ENCODE data around the gene SLC25A39. TPM values are rescaled to one million over a fixed set of nuclear protein-coding genes. Genes with fewer than 3 reads are reported as not detected.

Gene SLC25A39
- total RNA-seq, 1 experiment from 2014 or later = 164 TPM

DNA sequence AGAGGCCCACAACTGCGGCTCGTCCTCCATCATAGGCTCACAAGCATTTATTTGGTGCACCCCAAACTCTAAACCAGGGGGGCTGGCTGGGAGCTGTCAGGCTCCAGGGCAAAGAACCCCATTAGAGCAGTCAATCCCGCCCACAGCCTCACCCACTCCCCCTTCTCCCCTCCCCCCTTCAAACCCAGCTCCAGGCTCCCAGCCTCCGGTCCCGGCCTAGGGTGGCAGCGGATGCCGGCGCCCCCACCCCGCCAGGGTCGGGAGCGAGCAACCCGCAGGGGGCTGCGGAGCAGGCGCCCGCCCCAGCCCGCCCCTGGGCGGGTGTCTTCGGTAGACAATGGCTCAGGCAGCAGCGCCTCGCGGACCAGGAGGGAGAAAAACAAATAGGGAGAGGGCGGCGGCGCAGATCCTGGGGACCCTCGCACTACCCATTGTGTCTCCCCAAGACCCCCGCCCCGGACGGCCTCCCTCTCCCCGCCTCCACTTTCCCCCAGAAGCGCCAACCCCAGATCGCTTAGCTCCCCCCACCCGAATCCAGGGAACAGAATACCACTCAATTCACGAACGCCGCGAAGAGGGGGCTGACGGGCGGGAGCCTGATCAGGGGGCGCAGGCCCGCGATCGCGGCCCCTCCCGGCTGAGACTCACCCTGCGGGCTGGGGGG is 38.5 kb upstream of the SLC25A39 start:
- peak overlapping the region; percentile 66 for H3K4me3 ChIP-seq
- no peak for DNase-seq
- POLR2A ChIA-PET (ENCODE audit: unreplicated experiment) = interaction anchor here (0.5 to 0.7 kb wide), 4 partner anchors 31 to 522 kb away, joined by 3 to 13 read pairs (median 9); no protein-coding TSS in a partner anchor
- H2AFZ ChIP-seq = peak overlapping the region; percentile 93
- peak overlapping the region; percentile 89 for H3K4me2 ChIP-seq
- H3K36me3 ChIP-seq (ENCODE audit: low read depth) = no peaks in the 10 kb centered on the region
- peaks cover 5% of the 10 kb centered on the region; the same call in 1 of the 2 replicates for H3F3A ChIP-seq (ENCODE audit: insufficient read depth, low read depth)
- H3K27me3 ChIP-seq (ENCODE audit: insufficient read depth, low read depth) = peaks cover 18% of the 10 kb centered on the region; the same call in 1 of the 2 replicates
- intact Hi-C loops (cut with micrococcal nuclease; ENCODE audit: unreplicated experiment) = no loop called here
- TF ChIP-seq CTCF (conservative IDR thresholded peaks at IDR 0.05) = no peak
- TF ChIP-seq EZH2 (IDR thresholded peaks at IDR 0.05; ENCODE audit: low read depth) = no peak
- no TSS peak for BruUV-seq (replicated peaks)
- H3K9me3 ChIP-seq (ENCODE audit: insufficient read depth, low read depth) = no peaks in the 10 kb centered on the region
- no peaks in the 10 kb centered on the region for H3K79me2 ChIP-seq (ENCODE audit: low read depth)
- no peaks in the 10 kb centered on the region for H4K20me1 ChIP-seq (ENCODE audit: insufficient read depth)
- no peak overlapping the region for H3K27ac ChIP-seq
- no peaks in the 10 kb centered on the region for H3K9me2 ChIP-seq (ENCODE audit: insufficient read depth)
- H3K4me1 ChIP-seq (replicated peaks; ENCODE audit: insufficient read depth) = no peaks in the 10 kb centered on the region
- CTCF ChIA-PET = interaction anchor here (0.5 to 0.6 kb wide), 5 partner anchors 22 to 498 kb away, joined by 3 to 12 read pairs (median 4); no protein-coding TSS in a partner anchor

DNA sequence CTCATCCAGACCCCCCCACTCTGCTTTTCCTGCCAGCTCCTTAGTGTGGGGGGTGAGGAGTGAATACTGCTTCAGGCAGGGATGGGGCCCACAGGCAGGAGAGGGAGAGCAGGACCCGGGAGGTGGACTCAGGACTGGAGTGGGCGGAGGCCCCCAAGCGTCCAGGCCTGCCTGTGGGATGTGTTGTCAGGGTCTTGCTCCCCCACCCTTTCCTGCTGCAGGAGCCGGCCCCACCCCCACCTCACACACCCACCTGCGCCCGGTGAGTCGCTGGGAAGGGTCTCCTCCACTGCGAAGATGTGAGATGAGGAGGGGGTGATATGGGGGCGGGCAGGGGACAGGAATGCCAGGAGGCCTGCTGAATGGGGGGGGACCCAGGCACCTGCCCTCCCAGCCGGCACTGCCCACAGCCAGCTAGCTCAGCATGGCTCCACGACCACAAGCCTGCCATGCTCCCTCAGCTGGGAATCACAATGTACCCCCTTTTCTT is 37.9 kb upstream of the SLC25A39 start:
- no peaks in the 10 kb centered on the region for H3K79me2 ChIP-seq (ENCODE audit: low read depth)
- intact Hi-C loops (cut with micrococcal nuclease; ENCODE audit: unreplicated experiment) = no loop called here
- no TSS peak for BruUV-seq (replicated peaks)

More for the DNA sequence above, 37.9 kb upstream of the SLC25A39 start:
- H3K36me3 ChIP-seq (ENCODE audit: low read depth) = no peaks in the 10 kb centered on the region
- ChIA-PET POLR2A (ENCODE audit: unreplicated experiment) (interaction anchor here (0.5 to 0.6 kb wide), 2 partner anchors 31 to 306 kb away, joined by 7 to 11 read pairs; no protein-coding TSS in a partner anchor), CTCF (interaction anchor here (0.5 to 0.6 kb wide), 2 partner anchors 81 to 108 kb away, joined by 4 to 5 read pairs; no protein-coding TSS in a partner anchor)
- no peaks in the 10 kb centered on the region for H3K9me3 ChIP-seq (ENCODE audit: insufficient read depth, low read depth)
- no peak for TF ChIP-seq CTCF (conservative IDR thresholded peaks at IDR 0.05)
- TF ChIP-seq EZH2 (IDR thresholded peaks at IDR 0.05; ENCODE audit: low read depth) = no peak
- H2AFZ ChIP-seq = no peak overlapping the region
- H3K27me3 ChIP-seq (ENCODE audit: insufficient read depth, low read depth) = peaks cover 18% of the 10 kb centered on the region; the same call in 1 of the 2 replicates
- no peaks in the 10 kb centered on the region for H3K9me2 ChIP-seq (ENCODE audit: insufficient read depth)
- H3F3A ChIP-seq (ENCODE audit: insufficient read depth, low read depth) = peaks cover 5% of the 10 kb centered on the region; the same call in 1 of the 2 replicates
- no peaks in the 10 kb centered on the region for H3K4me1 ChIP-seq (replicated peaks; ENCODE audit: insufficient read depth)
- H4K20me1 ChIP-seq (ENCODE audit: insufficient read depth) = no peaks in the 10 kb centered on the region
- H3K27ac ChIP-seq = no peak overlapping the region
- peak overlapping the region; percentile 66; the same call in 1 of the 2 replicates for H3K4me3 ChIP-seq
- peak overlapping the region; percentile 89 for H3K4me2 ChIP-seq
- DNase-seq = no peak

Measured in PC-9 (cell line).